HepG2 (cell line): ENCODE data around the gene NOL12. TPM values are rescaled to one million over a fixed set of nuclear protein-coding genes. Genes with fewer than 3 reads are reported as not detected.

ENCODE experiments used
- ATRX ChIP-seq: sonication (generic); formaldehyde crosslinking; IDR thresholded peaks from 2 replicates; pipeline ENCODE4 v1.4.0; 2020; ENCODE audit warnings: missing genetic modification reagents, borderline replicate concordance
- CCDC6 ChIP-seq: sonication (generic); formaldehyde crosslinking; IDR thresholded peaks from 2 replicates; pipeline ENCODE4 v1.8.1; 2022; ENCODE audit warnings: mild to moderate bottlenecking, missing genetic modification reagents, moderate library complexity
- ELF1 ChIP-seq: sonication (generic); formaldehyde crosslinking; IDR thresholded peaks from 2 replicates; pipeline ENCODE4 v1.4.0; 2020; ENCODE audit warnings: missing genetic modification reagents
- FOXO4 ChIP-seq: sonication (generic); formaldehyde crosslinking; conservative IDR thresholded peaks from 2 replicates; pipeline ENCODE4 v1.8.1; 2023; ENCODE audit warnings: missing genetic modification reagents
- GABPB1 ChIP-seq: IDR thresholded peaks from 2 replicates; pipeline ENCODE4 v1.6.1; 2016; ENCODE audit warnings: mild to moderate bottlenecking, missing genetic modification reagents, moderate library complexity, missing compliant biosample characterization
- HDAC1 ChIP-seq: sonication (generic); formaldehyde crosslinking; IDR thresholded peaks from 2 replicates; pipeline ENCODE4 v1.5.1; 2020; ENCODE audit warnings: mild to moderate bottlenecking, missing genetic modification reagents
- HOXA3 ChIP-seq: sonication (generic); formaldehyde crosslinking; IDR thresholded peaks from 2 replicates; pipeline ENCODE4 v1.5.0; 2020; ENCODE audit warnings: missing genetic modification reagents
- KAT8 ChIP-seq: IDR thresholded peaks from 2 replicates; pipeline ENCODE4 v1.6.1; 2016; ENCODE audit warnings: missing genetic modification reagents, missing compliant biosample characterization
- KDM5B ChIP-seq: sonication (generic); formaldehyde crosslinking; IDR thresholded peaks from 2 replicates; pipeline ENCODE4 v1.4.0; 2020; ENCODE audit warnings: missing genetic modification reagents, mild to moderate bottlenecking, borderline replicate concordance
- KLF11 ChIP-seq: IDR thresholded peaks from 2 replicates; pipeline ENCODE4 v1.6.1; 2016; ENCODE audit warnings: missing compliant biosample characterization
- MIER3 ChIP-seq: IDR thresholded peaks from 2 replicates; pipeline ENCODE4 v1.6.1; 2016; ENCODE audit warnings: missing compliant biosample characterization, borderline replicate concordance
- NBN ChIP-seq: fragments of 450-650 bp; conservative IDR thresholded peaks from 2 replicates; pipeline ENCODE4 v1.6.1; 2017
- PCBP1 ChIP-seq: fragments of 200-400 bp; formaldehyde crosslinking; IDR thresholded peaks from 2 replicates; pipeline ENCODE4 v1.6.1; 2017; ENCODE audit warnings: mild to moderate bottlenecking, low read depth, low read length, borderline replicate concordance
- RBAK ChIP-seq: sonication (generic); formaldehyde crosslinking; IDR thresholded peaks from 2 replicates; pipeline ENCODE4 v1.5.1; 2020; ENCODE audit warnings: mild to moderate bottlenecking, missing genetic modification reagents
- RFX3 ChIP-seq: IDR thresholded peaks from 2 replicates; pipeline ENCODE4 v1.6.1; 2016; ENCODE audit warnings: missing biosample characterization, missing genetic modification reagents
- RFXANK ChIP-seq: IDR thresholded peaks from 2 replicates; pipeline ENCODE4 v1.6.1; 2016
- SYNCRIP ChIP-seq: fragments of 200-400 bp; formaldehyde crosslinking; IDR thresholded peaks from 2 replicates; pipeline ENCODE4 v1.6.1; 2018; ENCODE audit warnings: mild to moderate bottlenecking, low read depth, low read length; ENCODE audit not compliant: insufficient read depth
- TEAD3 ChIP-seq: optimal IDR thresholded peaks from 2 replicates; pipeline ENCODE3; 2016; ENCODE audit warnings: borderline replicate concordance
- TGIF2 ChIP-seq: IDR thresholded peaks from 2 replicates; pipeline ENCODE4 v1.6.1; 2016; ENCODE audit warnings: control low read depth, missing compliant biosample characterization
- ZNF121 ChIP-seq: sonication (generic); formaldehyde crosslinking; IDR thresholded peaks from 2 replicates; pipeline ENCODE4 v1.5.0; 2020; ENCODE audit warnings: mild to moderate bottlenecking, missing genetic modification reagents
- ZNF230 ChIP-seq: sonication (generic); formaldehyde crosslinking; IDR thresholded peaks from 2 replicates; pipeline ENCODE4 v1.4.0; 2020; ENCODE audit warnings: mild to moderate bottlenecking, missing genetic modification reagents
- ZNF350 ChIP-seq: sonication (generic); formaldehyde crosslinking; IDR thresholded peaks from 2 replicates; pipeline ENCODE4 v1.4.0; 2020; ENCODE audit warnings: mild to moderate bottlenecking, low read depth, missing genetic modification reagents, borderline replicate concordance
- ZNF44 ChIP-seq: sonication (generic); formaldehyde crosslinking; IDR thresholded peaks from 2 replicates; pipeline ENCODE4 v1.5.1; 2020; ENCODE audit warnings: mild to moderate bottlenecking, missing genetic modification reagents
- ZNF513 ChIP-seq: sonication (generic); formaldehyde crosslinking; conservative IDR thresholded peaks from 2 replicates; pipeline ENCODE4 v1.5.0; 2020; ENCODE audit warnings: missing genetic modification reagents
- ZNF687 ChIP-seq: sonication (generic); formaldehyde crosslinking; IDR thresholded peaks from 2 replicates; pipeline ENCODE4 v1.5.1; 2020; ENCODE audit warnings: mild to moderate bottlenecking, missing genetic modification reagents, moderate library complexity
- ZNF724P ChIP-seq: sonication (generic); formaldehyde crosslinking; IDR thresholded peaks from 2 replicates; pipeline ENCODE4 v1.8.0; 2022; ENCODE audit warnings: missing genetic modification reagents, borderline replicate concordance
- ZNF879 ChIP-seq: sonication (generic); formaldehyde crosslinking; IDR thresholded peaks from 2 replicates; pipeline ENCODE4 v1.8.1; 2023; ENCODE audit warnings: missing genetic modification reagents
- polyA plus RNA-seq, 8 experiments: library from polyadenylated mRNA; depleted of rRNA in 3 of 8; stranded (reverse) in 7 of 8; unstranded in 1 of 8; fragments of >200 nt; fragmentation: Illumina TruSeq in 4 of 8; extraction: Trizol in 4 of 8; gene quantifications; 2 replicates each; pipeline versions ENCODE4 v1.2.1 to v1.2.3, GENCODE V29; 2011 to 2016; ENCODE audit warnings: low read depth in 4 of 8, missing spikeins in 1 of 8, mixed read lengths in 1 of 8; ENCODE audit not compliant: insufficient read depth in 1 of 8
- total RNA-seq, 5 experiments: library from RNA; depleted of rRNA; stranded (reverse); fragments of >200 nt; fragmentation: Illumina TruSeq; extraction: Trizol; gene quantifications; 2 replicates each; pipeline ENCODE4 v1.2.3, GENCODE V29; 2016; ENCODE audit warnings: low read depth in 1 of 5

Gene NOL12
- total and polyA plus RNA-seq, 2 of the 13 experiments (the other 11 are each of a cell fraction or from before 2014, with no cell fraction given) = 14.3 to 31.4 TPM

GRCh38 chr22:37731804-37732471, 45.8 kb downstream of the NOL12 start (continued):
- TF ChIP-seq FOXO4 (CRISPR knock-in tag) (no peak), GABPB1 (CRISPR knock-in tag) (peak; percentile 44), ZNF121 (CRISPR knock-in tag) (no peak; the same call in 1 of the 2 replicates), KAT8 (CRISPR knock-in tag) (peak; percentile 92), RFX3 (CRISPR knock-in tag) (no peak), RBAK (no peak), PCBP1 (no peak), ZNF230 (CRISPR knock-in tag) (no peak), SYNCRIP (no peak), ZNF687 (CRISPR knock-in tag) (peak; percentile 92), ATRX (no peak), NBN (no peak), KLF11 (CRISPR knock-in tag) (no peak), KDM5B (no peak; the same call in 1 of the 2 replicates), ZNF724P (no peak), TEAD3 (peak; percentile 69), ZNF44 (CRISPR knock-in tag) (no peak), HDAC1 (peak; percentile 78), HOXA3 (CRISPR knock-in tag) (peak; percentile 82; the same call in 1 of the 2 replicates), ELF1 (CRISPR knock-in tag) (peak; percentile 94), MIER3 (CRISPR knock-in tag) (peak; percentile 28; the same call in 1 of the 2 replicates), RFXANK (CRISPR knock-in tag) (no peak), ZNF350 (CRISPR knock-in tag) (peak; percentile 67), CCDC6 (CRISPR knock-in tag) (peak; percentile 80), ZNF513 (CRISPR knock-in tag) (no peak), ZNF879 (CRISPR knock-in tag) (no peak), TGIF2 (CRISPR knock-in tag) (no peak)
